ENCODE results near the gene SLC30A7. TPM values are rescaled to one million over a fixed set of nuclear protein-coding genes. Genes with fewer than 3 reads are reported as not detected.
A peak's percentile ranks its signal among the peaks of the same experiment; 100 is the strongest.

The SLC30A7 gene
- total RNA-seq, 1 experiment from 2014 or later: 35.2 TPM

GRCh38 chr1:100972185-100972584 lies 76.3 kb downstream of the SLC30A7 start:
- no peak for DNase-seq (ENCODE audit: low read depth)

- no peak for DNase-seq (ENCODE audit: low read depth)
These were observed 81.0 kb downstream of the SLC30A7 start for GRCh38 chr1:100976936-100977335.

GRCh38 chr1:100979631-100980030 lies 83.7 kb downstream of the SLC30A7 start:
- no peak for DNase-seq (ENCODE audit: low read depth)

GRCh38 chr1:100982793-100983192 lies 86.9 kb downstream of the SLC30A7 start:
- DNase-seq (ENCODE audit: low read depth): no peak

- no peak for DNase-seq (ENCODE audit: low read depth)
These were observed 92.2 kb downstream of the SLC30A7 start for GRCh38 chr1:100988121-100988520.

GRCh38 chr1:100989306-100990077 lies 93.6 kb downstream of the SLC30A7 start:
- DNase-seq (ENCODE audit: low read depth): peak; percentile 71

- peak; percentile 21 for DNase-seq (ENCODE audit: low read depth)
These were observed 99.5 kb downstream of the SLC30A7 start for GRCh38 chr1:100995198-100995988.

GRCh38 chr1:100998426-100998825 lies 102.5 kb downstream of the SLC30A7 start:
- DNase-seq (ENCODE audit: low read depth): no peak

- DNase-seq (ENCODE audit: low read depth): no peak
These were observed 104.4 kb downstream of the SLC30A7 start for GRCh38 chr1:101000131-101000873.

GRCh38 chr1:101002551-101002950 lies 106.7 kb downstream of the SLC30A7 start:
- DNase-seq (ENCODE audit: low read depth): peak; percentile 18

- DNase-seq (ENCODE audit: low read depth): no peak
These were observed 107.2 kb downstream of the SLC30A7 start for GRCh38 chr1:101003012-101003650.

GRCh38 chr1:101004061-101004460 lies 108.2 kb downstream of the SLC30A7 start:
- peak; percentile 64 for DNase-seq (ENCODE audit: low read depth)

- DNase-seq (ENCODE audit: low read depth): no peak
These were observed 108.8 kb downstream of the SLC30A7 start for GRCh38 chr1:101004670-101005069.

GRCh38 chr1:101005183-101005582 lies 109.3 kb downstream of the SLC30A7 start:
- no peak for DNase-seq (ENCODE audit: low read depth)

- DNase-seq (ENCODE audit: low read depth): peak; percentile 24
These were observed 110.0 kb downstream of the SLC30A7 start for GRCh38 chr1:101005871-101006270.

GRCh38 chr1:101006553-101006952 lies 110.7 kb downstream of the SLC30A7 start:
- DNase-seq (ENCODE audit: low read depth): no peak

GRCh38 chr1:101008229-101008834 lies 112.4 kb downstream of the SLC30A7 start:
- peak; percentile 46 for DNase-seq (ENCODE audit: low read depth)

GRCh38 chr1:101013776-101014175 lies 117.9 kb downstream of the SLC30A7 start:
- DNase-seq (ENCODE audit: low read depth): no peak

- DNase-seq (ENCODE audit: low read depth): no peak
These were observed 121.6 kb downstream of the SLC30A7 start for GRCh38 chr1:101017448-101017847.

GRCh38 chr1:101022294-101022693 lies 126.4 kb downstream of the SLC30A7 start:
- peak; percentile 65 for DNase-seq (ENCODE audit: low read depth)

GRCh38 chr1:101025283-101025656 lies 129.4 kb downstream of the SLC30A7 start:
- peak; percentile 27 for DNase-seq (ENCODE audit: low read depth)
